ENCODE results near the gene CAMTA1.
A peak's percentile ranks its signal among the peaks of the same experiment; 100 is the strongest.

Gene CAMTA1

DNA sequence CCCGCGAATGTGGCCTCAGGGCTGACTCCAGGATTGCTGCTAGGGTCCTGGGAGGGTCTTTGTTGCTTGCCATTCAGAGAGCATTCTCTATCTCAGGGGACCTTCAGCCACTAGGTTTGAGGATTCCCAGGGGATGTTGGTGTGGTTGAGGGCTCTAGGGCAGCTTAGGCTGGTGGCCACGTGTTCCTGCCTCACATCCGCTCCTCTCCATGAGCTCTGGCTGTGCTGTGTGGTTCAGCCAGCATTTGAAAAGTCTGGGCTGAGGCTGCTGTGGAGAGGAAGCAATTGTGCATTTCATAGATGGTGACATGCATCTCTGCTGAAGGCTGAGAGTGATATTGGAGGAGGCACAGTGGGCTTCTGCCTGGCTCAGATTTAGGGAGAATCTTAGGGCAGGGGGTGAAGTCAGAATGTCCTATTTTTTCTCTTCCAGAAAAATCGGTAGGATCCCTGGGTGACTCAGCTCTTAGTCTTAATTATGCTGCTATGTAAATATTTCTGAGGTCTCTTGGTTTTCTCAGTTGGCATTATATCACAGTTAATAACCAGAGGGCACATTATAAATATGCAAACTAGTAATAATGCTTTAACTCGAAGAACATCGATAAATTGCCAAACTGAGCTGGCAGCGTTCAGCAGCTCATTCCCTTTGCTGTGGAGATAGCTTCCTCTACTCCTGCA lies 182.3 kb downstream of the CAMTA1 start:
- Histone ChIP-seq H3K9ac (ENCODE audit: low read length) (no peak overlapping the region), H3K27ac (ENCODE audit: low read length) (no peak overlapping the region), H3K4me1 (ENCODE audit: control insufficient read depth, low read depth, low read length) (peaks cover 10% of the 10 kb centered on the region), H3K9me3 (ENCODE audit: control insufficient read depth, low read depth, low read length) (no peaks in the 10 kb centered on the region), H3K36me3 (ENCODE audit: control insufficient read depth, low read depth, low read length) (no peaks in the 10 kb centered on the region), H3K4me3 (ENCODE audit: low read length) (no peak overlapping the region), H3K27me3 (ENCODE audit: control insufficient read depth, insufficient read depth, low read length) (no peaks in the 10 kb centered on the region)

DNA sequence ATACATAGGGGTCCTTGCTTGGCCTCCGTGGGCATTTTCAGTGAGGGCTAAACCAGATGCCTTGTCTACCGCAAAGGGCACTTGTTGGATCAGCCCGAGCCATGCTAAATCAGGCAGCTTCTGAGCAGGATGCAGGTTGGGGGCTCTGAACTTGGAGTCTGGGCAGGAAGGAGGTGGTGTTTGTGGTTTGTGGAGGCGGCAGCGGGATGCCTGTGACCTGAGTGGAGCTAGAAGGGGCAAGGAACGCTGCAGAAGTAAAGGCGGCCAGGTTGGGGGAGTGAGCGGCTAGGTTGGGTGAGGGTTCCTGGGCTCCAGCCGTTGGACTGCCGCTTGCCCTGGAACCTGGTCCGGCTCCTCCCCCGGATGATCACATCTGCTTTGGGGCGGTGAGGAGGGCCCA lies 183.9 kb downstream of the CAMTA1 start:
- Histone ChIP-seq H3K27ac (ENCODE audit: low read length) (no peak overlapping the region), H3K4me1 (ENCODE audit: control insufficient read depth, low read depth, low read length) (peaks cover 6% of the 10 kb centered on the region), H3K9ac (ENCODE audit: low read length) (no peak overlapping the region), H3K4me3 (ENCODE audit: low read length) (no peak overlapping the region), H3K36me3 (ENCODE audit: control insufficient read depth, low read depth, low read length) (no peaks in the 10 kb centered on the region), H3K27me3 (ENCODE audit: control insufficient read depth, insufficient read depth, low read length) (no peaks in the 10 kb centered on the region), H3K9me3 (ENCODE audit: control insufficient read depth, low read depth, low read length) (no peaks in the 10 kb centered on the region)

DNA sequence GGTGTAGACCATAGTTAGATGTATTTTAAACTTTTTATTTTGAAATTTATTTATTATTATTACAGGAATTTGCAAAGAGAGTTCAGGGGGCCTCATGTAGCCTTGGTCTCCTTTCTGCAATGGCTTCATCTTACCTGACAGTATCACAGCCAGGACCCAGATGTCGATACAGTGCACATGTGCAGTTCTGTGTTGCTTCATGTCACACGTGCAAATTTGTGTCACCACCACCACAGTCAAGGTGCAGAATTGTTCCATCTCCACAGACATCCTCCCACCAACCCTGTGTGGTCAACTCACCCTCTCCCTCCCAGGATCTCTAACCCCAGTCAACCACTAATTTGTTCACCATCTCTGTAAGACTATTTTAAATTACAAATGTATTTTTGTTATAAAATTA lies 184.5 kb downstream of the CAMTA1 start:
- H3K9me3 ChIP-seq (ENCODE audit: control insufficient read depth, low read depth, low read length): no peaks in the 10 kb centered on the region
- no peaks in the 10 kb centered on the region for H3K36me3 ChIP-seq (ENCODE audit: control insufficient read depth, low read depth, low read length)
- no peak overlapping the region for H3K9ac ChIP-seq (ENCODE audit: low read length)
- no peak overlapping the region for H3K4me3 ChIP-seq (ENCODE audit: low read length)
- H3K27ac ChIP-seq (ENCODE audit: low read length): no peak overlapping the region
- H3K4me1 ChIP-seq (ENCODE audit: control insufficient read depth, low read depth, low read length): peaks cover 6% of the 10 kb centered on the region
- no peaks in the 10 kb centered on the region for H3K27me3 ChIP-seq (ENCODE audit: control insufficient read depth, insufficient read depth, low read length)

DNA sequence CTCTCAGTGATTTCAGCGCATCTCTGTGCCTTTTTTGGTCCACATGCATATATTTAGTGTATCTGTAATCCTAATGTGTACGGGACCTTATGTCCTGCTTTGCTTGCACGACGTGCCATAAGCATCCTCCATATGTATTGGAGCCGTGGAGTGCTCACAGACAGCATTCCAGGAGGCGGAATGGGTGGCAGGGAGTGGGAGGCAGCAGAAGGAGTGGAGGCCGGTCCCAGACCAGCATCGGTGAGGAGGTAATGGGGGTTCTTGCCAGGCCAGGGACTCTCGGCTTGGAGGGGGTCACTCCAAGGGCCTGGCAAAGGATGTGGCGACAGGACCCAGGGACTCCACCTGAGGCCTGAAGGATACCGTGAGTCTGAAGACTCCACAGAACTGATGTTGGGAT lies 185.0 kb downstream of the CAMTA1 start:
- Histone ChIP-seq H3K27me3 (ENCODE audit: control insufficient read depth, insufficient read depth, low read length) (no peaks in the 10 kb centered on the region), H3K4me1 (ENCODE audit: control insufficient read depth, low read depth, low read length) (peaks cover 6% of the 10 kb centered on the region)

DNA sequence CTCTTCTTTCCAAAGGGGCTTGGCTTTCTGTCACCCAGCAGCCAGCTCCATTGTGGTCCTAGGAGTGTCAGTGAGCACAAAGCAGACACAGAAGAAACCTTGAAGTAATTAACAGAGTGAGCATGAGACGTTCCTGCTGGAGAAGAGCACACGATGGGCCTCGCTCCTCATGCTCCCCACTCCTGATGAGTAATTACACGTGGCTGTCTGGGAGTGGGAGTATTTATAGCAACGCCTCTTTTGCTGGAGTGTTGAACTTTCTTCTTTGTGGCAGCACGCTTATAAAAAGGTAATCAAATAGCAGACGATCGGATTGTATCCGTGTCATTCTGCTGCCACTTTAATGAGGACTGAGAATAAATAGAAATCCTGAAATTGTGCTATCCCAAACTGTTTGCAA lies 185.8 kb downstream of the CAMTA1 start:
- H3K36me3 ChIP-seq (ENCODE audit: control insufficient read depth, low read depth, low read length): no peaks in the 10 kb centered on the region
- H3K4me3 ChIP-seq (ENCODE audit: low read length): no peak overlapping the region
- H3K27me3 ChIP-seq (ENCODE audit: control insufficient read depth, insufficient read depth, low read length): no peaks in the 10 kb centered on the region
- no peak overlapping the region for H3K9ac ChIP-seq (ENCODE audit: low read length)
- H3K4me1 ChIP-seq (ENCODE audit: control insufficient read depth, low read depth, low read length): no peaks in the 10 kb centered on the region
- H3K9me3 ChIP-seq (ENCODE audit: control insufficient read depth, low read depth, low read length): no peaks in the 10 kb centered on the region
- no peak overlapping the region for H3K27ac ChIP-seq (ENCODE audit: low read length)

More for the DNA sequence above, 185.0 kb downstream of the CAMTA1 start:
- H3K4me3 ChIP-seq (ENCODE audit: low read length): no peak overlapping the region
- no peak overlapping the region for H3K9ac ChIP-seq (ENCODE audit: low read length)
- H3K27ac ChIP-seq (ENCODE audit: low read length): no peak overlapping the region
- H3K36me3 ChIP-seq (ENCODE audit: control insufficient read depth, low read depth, low read length): no peaks in the 10 kb centered on the region
- H3K9me3 ChIP-seq (ENCODE audit: control insufficient read depth, low read depth, low read length): no peaks in the 10 kb centered on the region

GRCh38 chr1:6971699-6972098 lies 186.4 kb downstream of the CAMTA1 start:
- no peak overlapping the region for H3K27ac ChIP-seq (ENCODE audit: low read length)
- no peaks in the 10 kb centered on the region for H3K4me1 ChIP-seq (ENCODE audit: control insufficient read depth, low read depth, low read length)
- H3K27me3 ChIP-seq (ENCODE audit: control insufficient read depth, insufficient read depth, low read length): no peaks in the 10 kb centered on the region
- H3K36me3 ChIP-seq (ENCODE audit: control insufficient read depth, low read depth, low read length): no peaks in the 10 kb centered on the region
- no peak overlapping the region for H3K4me3 ChIP-seq (ENCODE audit: low read length)
- H3K9ac ChIP-seq (ENCODE audit: low read length): no peak overlapping the region
- H3K9me3 ChIP-seq (ENCODE audit: control insufficient read depth, low read depth, low read length): no peaks in the 10 kb centered on the region

- H3K9ac ChIP-seq (ENCODE audit: low read length): no peak overlapping the region
- H3K9me3 ChIP-seq (ENCODE audit: control insufficient read depth, low read depth, low read length): no peaks in the 10 kb centered on the region
- no peak overlapping the region for H3K27ac ChIP-seq (ENCODE audit: low read length)
- H3K4me3 ChIP-seq (ENCODE audit: low read length): no peak overlapping the region
- no peaks in the 10 kb centered on the region for H3K27me3 ChIP-seq (ENCODE audit: control insufficient read depth, insufficient read depth, low read length)
- no peaks in the 10 kb centered on the region for H3K36me3 ChIP-seq (ENCODE audit: control insufficient read depth, low read depth, low read length)
- no peaks in the 10 kb centered on the region for H3K4me1 ChIP-seq (ENCODE audit: control insufficient read depth, low read depth, low read length)
These were observed 187.1 kb downstream of the CAMTA1 start for GRCh38 chr1:6972399-6972798.

DNA sequence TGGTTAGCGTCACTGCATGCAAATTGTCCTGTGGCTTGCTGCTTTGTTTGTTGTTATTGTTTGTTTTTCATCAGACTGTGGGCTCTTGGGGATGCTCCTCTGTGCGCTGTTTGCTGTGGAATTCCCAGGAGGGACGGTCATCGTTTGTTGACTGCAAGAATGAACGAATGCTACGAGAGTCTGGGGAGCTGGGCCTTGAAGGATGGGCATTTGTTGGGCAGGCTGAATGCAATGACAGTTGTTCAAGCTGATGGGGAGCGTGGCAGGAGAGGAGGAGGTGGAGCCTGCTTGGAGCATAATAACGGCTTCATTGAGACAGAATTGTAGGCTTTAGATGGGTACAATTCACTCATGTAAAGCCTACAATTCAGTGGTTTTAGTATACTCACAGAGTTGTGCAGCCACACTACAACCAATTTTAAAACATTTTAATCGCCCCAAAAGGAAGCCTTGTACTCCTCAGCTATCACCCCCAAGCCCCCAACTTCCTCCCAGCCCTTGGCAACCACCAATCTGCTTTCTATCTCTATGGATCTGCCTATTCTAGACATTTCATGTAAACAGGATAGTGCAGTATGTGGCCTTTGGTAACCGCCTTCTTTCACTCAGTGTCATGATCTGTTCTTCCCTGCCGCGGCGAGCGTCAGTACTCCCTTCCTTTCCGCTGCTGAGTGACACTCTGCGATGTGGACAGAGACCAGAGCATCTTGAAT lies 190.2 kb downstream of the CAMTA1 start:
- Histone ChIP-seq H3K27me3 (ENCODE audit: control insufficient read depth, insufficient read depth, low read length) (no peaks in the 10 kb centered on the region), H3K36me3 (ENCODE audit: control insufficient read depth, low read depth, low read length) (no peaks in the 10 kb centered on the region), H3K4me1 (ENCODE audit: control insufficient read depth, low read depth, low read length) (peaks cover 12% of the 10 kb centered on the region), H3K9me3 (ENCODE audit: control insufficient read depth, low read depth, low read length) (no peaks in the 10 kb centered on the region), H3K27ac (ENCODE audit: low read length) (no peak overlapping the region), H3K4me3 (ENCODE audit: low read length) (no peak overlapping the region), H3K9ac (ENCODE audit: low read length) (no peak overlapping the region)

DNA sequence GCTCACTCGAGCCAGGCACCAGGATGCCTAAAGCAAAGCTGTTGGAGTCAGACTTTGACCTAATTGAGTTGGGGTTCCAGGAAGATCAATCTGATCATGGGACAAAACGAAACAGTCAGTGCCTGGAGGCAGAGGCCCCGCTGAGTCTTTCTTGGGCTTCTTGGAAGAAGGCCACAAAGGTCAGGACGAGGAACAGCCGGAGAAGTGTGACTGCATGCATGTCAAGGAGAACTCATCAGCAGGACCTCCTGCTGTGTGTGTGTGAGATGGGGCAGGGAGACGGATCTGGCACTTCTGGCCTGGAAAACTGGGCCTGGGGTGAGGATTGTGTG lies 190.8 kb downstream of the CAMTA1 start:
- H3K4me3 ChIP-seq (ENCODE audit: low read length): no peak overlapping the region
- H3K9ac ChIP-seq (ENCODE audit: low read length): no peak overlapping the region
- no peaks in the 10 kb centered on the region for H3K36me3 ChIP-seq (ENCODE audit: control insufficient read depth, low read depth, low read length)
- no peaks in the 10 kb centered on the region for H3K9me3 ChIP-seq (ENCODE audit: control insufficient read depth, low read depth, low read length)
- no peak overlapping the region for H3K27ac ChIP-seq (ENCODE audit: low read length)
- no peaks in the 10 kb centered on the region for H3K27me3 ChIP-seq (ENCODE audit: control insufficient read depth, insufficient read depth, low read length)
- peaks cover 12% of the 10 kb centered on the region for H3K4me1 ChIP-seq (ENCODE audit: control insufficient read depth, low read depth, low read length)

GRCh38 chr1:6979003-6979613 lies 193.9 kb downstream of the CAMTA1 start:
- Histone ChIP-seq H3K4me3 (ENCODE audit: low read length) (no peak overlapping the region), H3K4me1 (ENCODE audit: control insufficient read depth, low read depth, low read length) (peaks cover 12% of the 10 kb centered on the region), H3K9ac (ENCODE audit: low read length) (peak overlapping the region; percentile 4), H3K9me3 (ENCODE audit: control insufficient read depth, low read depth, low read length) (no peaks in the 10 kb centered on the region), H3K27me3 (ENCODE audit: control insufficient read depth, insufficient read depth, low read length) (no peaks in the 10 kb centered on the region), H3K27ac (ENCODE audit: low read length) (no peak overlapping the region), H3K36me3 (ENCODE audit: control insufficient read depth, low read depth, low read length) (no peaks in the 10 kb centered on the region)

DNA sequence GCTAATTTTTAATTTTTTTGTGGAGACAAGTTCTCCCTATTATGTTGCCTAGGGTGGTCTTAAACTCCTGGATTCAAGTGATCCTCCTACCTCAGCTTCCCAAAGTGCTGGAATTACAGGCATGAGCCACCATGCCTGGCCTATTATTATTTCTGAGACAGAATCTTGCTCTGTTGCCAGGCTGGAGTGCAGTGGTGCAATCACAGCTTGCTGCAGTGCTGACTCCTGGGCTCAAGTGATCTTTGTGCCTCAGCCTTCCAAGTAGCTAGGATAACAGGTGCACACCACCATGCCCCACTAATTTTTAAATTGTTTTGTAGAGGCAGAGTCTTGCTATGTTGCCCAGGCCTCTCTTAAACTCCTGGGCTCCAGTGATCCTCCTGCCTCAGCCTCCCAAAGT lies 196.3 kb downstream of the CAMTA1 start:
- no peaks in the 10 kb centered on the region for H3K36me3 ChIP-seq (ENCODE audit: control insufficient read depth, low read depth, low read length)

DNA sequence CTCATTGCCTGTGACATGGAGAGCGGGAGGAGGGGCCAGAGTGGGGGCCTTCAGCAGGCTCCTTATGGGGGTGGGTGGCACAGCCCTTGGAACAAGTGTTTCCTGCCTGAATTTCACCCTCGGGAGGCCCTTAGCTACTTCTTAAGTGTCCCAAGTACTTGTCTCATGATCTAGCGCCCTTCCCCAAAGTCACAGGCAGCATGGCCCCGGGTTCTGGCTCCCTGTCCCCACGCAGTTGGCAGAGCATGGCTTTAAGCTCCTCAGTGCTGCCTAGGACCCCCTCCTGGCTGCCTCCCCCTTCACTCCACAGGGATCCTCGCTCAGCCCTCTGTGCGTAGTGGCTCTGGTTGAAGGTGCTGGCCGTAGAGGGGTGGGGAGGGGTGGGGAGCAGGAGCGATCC lies 197.2 kb downstream of the CAMTA1 start:
- H3K27me3 ChIP-seq (ENCODE audit: control insufficient read depth, insufficient read depth, low read length): no peaks in the 10 kb centered on the region

More for the DNA sequence above, 196.3 kb downstream of the CAMTA1 start:
- Histone ChIP-seq H3K4me1 (ENCODE audit: control insufficient read depth, low read depth, low read length) (peaks cover 12% of the 10 kb centered on the region), H3K27me3 (ENCODE audit: control insufficient read depth, insufficient read depth, low read length) (no peaks in the 10 kb centered on the region), H3K4me3 (ENCODE audit: low read length) (no peak overlapping the region), H3K9me3 (ENCODE audit: control insufficient read depth, low read depth, low read length) (no peaks in the 10 kb centered on the region), H3K9ac (ENCODE audit: low read length) (no peak overlapping the region), H3K27ac (ENCODE audit: low read length) (no peak overlapping the region)

More for the DNA sequence above, 197.2 kb downstream of the CAMTA1 start:
- H3K27ac ChIP-seq (ENCODE audit: low read length): no peak overlapping the region
- H3K4me3 ChIP-seq (ENCODE audit: low read length): no peak overlapping the region
- no peaks in the 10 kb centered on the region for H3K36me3 ChIP-seq (ENCODE audit: control insufficient read depth, low read depth, low read length)
- no peak overlapping the region for H3K9ac ChIP-seq (ENCODE audit: low read length)
- peaks cover 12% of the 10 kb centered on the region for H3K4me1 ChIP-seq (ENCODE audit: control insufficient read depth, low read depth, low read length)
- H3K9me3 ChIP-seq (ENCODE audit: control insufficient read depth, low read depth, low read length): no peaks in the 10 kb centered on the region
